ENCODE data around the gene PXMP4.

Gene PXMP4

DNA sequence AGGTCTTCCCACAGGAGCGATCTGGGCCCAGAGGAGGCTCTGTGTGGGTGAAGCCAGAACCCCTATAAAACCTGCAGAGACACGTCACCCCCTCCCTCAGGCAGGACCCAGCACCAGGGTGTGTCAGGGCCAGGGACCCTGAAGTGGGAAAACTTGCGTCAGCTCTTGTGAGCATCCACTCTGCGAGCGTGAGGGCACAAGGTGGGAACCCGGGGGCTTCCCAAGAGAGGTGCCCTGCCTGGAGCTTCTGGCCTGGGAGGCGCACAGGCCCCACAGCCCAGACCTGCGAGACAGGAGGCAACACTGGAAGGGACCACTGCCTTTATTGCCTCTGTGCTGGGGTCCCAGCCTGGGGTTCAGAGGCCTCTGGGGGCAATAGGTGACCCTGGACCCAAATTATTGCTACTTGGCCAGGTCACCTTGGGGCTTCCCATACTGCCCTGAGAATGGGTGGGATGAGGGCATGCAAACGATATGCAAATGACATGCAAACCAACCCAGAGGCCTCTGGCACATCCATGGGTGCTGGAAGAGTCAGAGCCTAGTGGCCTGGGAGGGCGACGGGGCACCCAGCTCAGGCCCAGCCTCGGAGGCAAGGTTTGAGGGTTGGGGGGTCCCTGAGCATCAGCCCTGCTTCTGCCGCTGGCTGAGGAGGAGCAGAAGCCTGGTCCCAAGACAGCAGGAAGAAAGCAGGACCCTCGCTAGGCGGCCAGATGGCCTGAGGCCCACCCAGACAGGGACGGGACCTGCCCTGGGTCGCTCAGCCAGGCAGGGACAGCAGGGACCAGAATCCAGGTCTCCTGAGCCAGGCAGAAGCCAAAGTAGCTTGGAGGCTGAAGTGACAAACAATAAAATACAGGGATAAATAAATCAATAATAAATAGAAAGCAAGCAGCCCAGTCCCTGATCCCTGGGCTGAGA is 63.1 kb downstream of the PXMP4 start:
- Mint-ChIP-seq H3K4me3 (no peak overlapping the region), H3K36me3 (ENCODE audit: insufficient read depth) (no peaks in the 10 kb centered on the region), H3K27ac (ENCODE audit: low read depth) (no peak overlapping the region), H3K9me3 (no peaks in the 10 kb centered on the region), H3K27me3 (no peaks in the 10 kb centered on the region), H3K4me1 (no peaks in the 10 kb centered on the region)
- DNase-seq (ENCODE audit: low spot score in 2 of 2) (no peak), ATAC-seq (replicated peaks; ENCODE audit: extremely low read depth, poor library complexity, severe bottlenecking) (no peak)

DNA sequence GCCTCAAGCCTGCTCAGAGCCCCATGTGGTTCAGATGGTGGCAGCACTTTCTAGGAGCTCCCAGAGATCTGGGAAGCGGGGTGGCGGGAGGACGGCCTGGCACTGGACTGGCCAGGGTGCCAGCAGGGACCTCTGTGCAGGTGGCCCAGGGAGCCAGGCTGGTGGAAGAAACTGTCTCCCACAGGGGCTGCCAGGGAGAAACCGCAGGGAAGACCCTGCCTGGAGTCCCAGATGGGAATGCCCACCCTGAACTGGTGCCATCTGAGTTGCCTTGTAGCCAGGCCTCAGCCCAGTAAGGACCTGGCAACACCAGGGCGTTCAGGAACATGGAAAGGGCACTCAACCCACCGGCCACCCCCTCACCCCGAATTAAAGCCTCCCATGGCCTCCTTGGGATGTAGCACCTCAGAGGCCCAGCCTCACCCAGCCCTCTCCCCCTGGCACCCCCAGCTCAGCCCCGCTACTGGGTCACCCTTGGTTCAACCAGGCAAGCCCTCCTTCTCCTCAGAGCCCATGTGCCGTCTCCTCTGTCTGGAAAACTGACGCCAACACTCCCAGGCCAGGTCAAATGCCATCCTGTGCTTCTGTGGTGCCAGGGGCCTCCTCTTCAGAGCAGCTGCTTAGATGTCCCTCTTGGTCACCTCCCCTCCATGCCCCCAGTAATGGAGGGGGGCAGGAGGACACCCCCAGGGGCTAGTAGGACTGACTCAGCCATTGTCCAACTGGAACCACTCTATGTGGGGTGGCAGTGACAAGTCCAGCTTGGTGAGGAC is 63.9 kb downstream of the PXMP4 start:
- Mint-ChIP-seq H3K27ac (ENCODE audit: low read depth) (no peak overlapping the region), H3K4me3 (no peak overlapping the region), H3K4me1 (no peaks in the 10 kb centered on the region), H3K36me3 (ENCODE audit: insufficient read depth) (no peaks in the 10 kb centered on the region), H3K9me3 (no peaks in the 10 kb centered on the region), H3K27me3 (no peaks in the 10 kb centered on the region)
- no peak for ATAC-seq (replicated peaks; ENCODE audit: extremely low read depth, poor library complexity, severe bottlenecking)
- no peak for DNase-seq (ENCODE audit: low spot score in 2 of 2)

DNA sequence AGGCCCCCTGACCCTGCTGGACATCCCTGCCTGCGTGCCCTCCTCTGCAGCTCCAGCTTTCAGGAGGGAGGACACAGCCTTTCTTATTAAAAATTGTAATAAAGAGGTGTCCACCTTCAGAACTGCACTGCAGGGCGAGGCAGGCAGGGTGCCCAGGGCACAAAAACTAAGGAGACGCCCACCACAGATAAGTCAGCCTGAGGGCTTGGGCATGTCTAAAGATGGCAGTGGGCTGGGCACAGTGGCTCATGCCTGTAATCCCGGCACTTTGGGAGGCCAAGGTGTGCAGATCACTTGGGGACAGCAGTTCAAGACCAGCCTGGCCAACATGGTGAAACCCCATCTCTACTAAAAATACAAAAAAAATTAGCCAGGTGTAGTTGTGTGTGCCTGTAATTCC is 64.9 kb downstream of the PXMP4 start:
- no peaks in the 10 kb centered on the region for H3K36me3 Mint-ChIP-seq (ENCODE audit: insufficient read depth)
- no peaks in the 10 kb centered on the region for H3K9me3 Mint-ChIP-seq
- ATAC-seq (replicated peaks; ENCODE audit: extremely low read depth, poor library complexity, severe bottlenecking) = no peak
- no peak for DNase-seq (ENCODE audit: low spot score in 2 of 2)
- no peaks in the 10 kb centered on the region for H3K4me1 Mint-ChIP-seq
- H3K4me3 Mint-ChIP-seq = no peak overlapping the region
- peak overlapping the region; percentile 84 for H3K27ac Mint-ChIP-seq (ENCODE audit: low read depth)
- no peaks in the 10 kb centered on the region for H3K27me3 Mint-ChIP-seq

DNA sequence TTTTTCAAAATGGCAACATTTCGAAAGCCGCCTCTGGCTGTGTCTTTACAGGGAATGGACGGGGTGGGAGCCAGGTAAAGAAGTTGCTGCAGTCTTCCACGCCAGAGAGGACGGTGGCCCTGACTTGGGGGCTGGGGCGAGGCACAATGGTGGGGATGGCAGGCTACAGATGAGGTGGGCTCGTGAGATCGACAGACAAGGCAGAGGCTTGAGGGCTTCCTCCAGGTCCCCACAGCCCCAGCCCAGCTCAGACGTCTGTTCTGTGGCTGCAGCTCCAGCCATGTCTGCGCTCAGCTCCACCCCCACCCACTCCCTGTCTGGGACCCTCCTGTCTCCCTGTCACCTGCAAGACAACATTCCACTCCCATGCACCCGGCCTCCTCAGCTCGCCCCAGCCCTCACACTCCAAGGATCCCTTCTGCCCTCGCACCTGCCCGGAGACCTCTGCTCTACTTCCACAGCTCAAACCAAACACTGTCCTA is 65.4 kb downstream of the PXMP4 start:
- no peak overlapping the region for H3K4me3 Mint-ChIP-seq
- ATAC-seq (replicated peaks; ENCODE audit: extremely low read depth, poor library complexity, severe bottlenecking) (no peak), DNase-seq (ENCODE audit: low spot score in 2 of 2) (no peak)
- H3K4me1 Mint-ChIP-seq = no peaks in the 10 kb centered on the region
- peak overlapping the region; percentile 84 for H3K27ac Mint-ChIP-seq (ENCODE audit: low read depth)
- no peaks in the 10 kb centered on the region for H3K27me3 Mint-ChIP-seq
- no peaks in the 10 kb centered on the region for H3K36me3 Mint-ChIP-seq (ENCODE audit: insufficient read depth)
- H3K9me3 Mint-ChIP-seq = no peaks in the 10 kb centered on the region

DNA sequence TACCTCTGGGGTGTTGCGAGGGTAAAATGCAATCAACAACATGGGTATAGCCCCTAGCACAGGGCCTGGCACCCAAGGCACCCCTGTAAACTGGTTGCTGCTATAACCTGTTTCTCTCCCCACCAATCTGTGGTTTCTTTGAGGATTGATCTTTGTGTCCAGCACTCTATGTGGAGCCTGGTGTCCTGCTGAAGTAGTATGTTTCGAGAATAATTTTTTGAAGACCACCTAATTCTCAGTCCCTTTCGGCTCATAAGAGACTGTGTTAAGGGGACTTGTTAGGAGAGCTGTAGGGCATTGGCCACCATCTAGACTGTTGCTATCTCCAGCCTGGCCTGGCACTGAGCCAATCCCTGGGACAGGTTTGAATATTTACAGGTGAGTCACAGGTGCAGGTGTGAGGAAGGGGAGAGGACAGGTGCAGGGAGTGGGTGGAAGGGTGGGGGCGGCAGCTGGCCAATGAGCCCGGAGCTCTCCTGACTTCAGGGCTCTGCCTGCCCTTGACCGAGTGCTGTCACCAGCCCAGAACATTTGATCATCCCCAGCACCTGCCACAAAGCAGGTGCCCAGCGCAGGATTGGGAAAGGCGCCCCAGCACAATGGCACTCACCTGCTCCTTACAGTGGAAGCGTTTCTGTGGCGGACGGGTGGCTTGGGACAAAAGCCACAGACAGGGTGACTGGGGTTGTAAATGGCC is 66.1 kb downstream of the PXMP4 start:
- DNase-seq (ENCODE audit: low spot score in 2 of 2) (no peak), ATAC-seq (replicated peaks; ENCODE audit: extremely low read depth, poor library complexity, severe bottlenecking) (no peak)
- Mint-ChIP-seq H3K9me3 (no peaks in the 10 kb centered on the region), H3K4me3 (no peak overlapping the region), H3K27ac (ENCODE audit: low read depth) (no peak overlapping the region), H3K4me1 (no peaks in the 10 kb centered on the region), H3K36me3 (ENCODE audit: insufficient read depth) (no peaks in the 10 kb centered on the region), H3K27me3 (no peaks in the 10 kb centered on the region)

DNA sequence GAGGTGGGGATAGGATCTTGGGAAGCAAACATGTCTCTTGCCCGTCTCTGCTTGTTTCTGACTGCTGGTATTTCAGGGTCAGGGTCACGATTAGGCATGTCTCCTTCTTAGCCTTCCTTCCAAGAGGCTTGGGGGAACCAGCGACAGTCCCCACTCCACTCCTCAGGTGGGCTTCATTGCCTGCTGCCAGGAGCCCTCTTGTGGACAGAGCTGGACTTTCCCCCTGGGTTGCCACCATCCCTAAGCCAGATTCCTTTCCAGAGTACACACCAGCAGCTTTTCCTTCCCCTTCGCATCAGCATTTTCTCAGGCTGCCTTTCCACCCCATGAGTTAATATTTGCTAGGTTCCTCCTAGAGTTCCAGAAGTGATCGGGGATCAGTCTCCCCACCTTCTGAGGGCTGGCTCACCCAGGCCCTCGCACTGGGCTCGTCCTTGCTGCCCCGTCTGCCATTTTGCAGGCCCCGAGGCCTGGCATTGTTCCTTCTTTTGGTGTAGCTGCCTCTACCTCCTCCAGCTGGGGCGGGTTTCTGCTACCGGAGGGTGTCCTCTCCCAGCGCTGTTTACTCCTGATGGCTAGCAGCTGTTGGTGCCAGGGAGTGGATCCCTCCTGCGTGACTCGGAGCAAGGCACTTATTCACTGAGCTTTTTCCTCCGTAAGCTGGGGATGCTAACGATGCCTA is 66.8 kb downstream of the PXMP4 start:
- H3K27ac Mint-ChIP-seq (ENCODE audit: low read depth) = no peak overlapping the region
- no peaks in the 10 kb centered on the region for H3K9me3 Mint-ChIP-seq
- ATAC-seq (replicated peaks; ENCODE audit: extremely low read depth, poor library complexity, severe bottlenecking) (peak; percentile 28), DNase-seq (ENCODE audit: low spot score in 2 of 2) (no peak)
- H3K4me3 Mint-ChIP-seq = no peak overlapping the region
- H3K36me3 Mint-ChIP-seq (ENCODE audit: insufficient read depth) = no peaks in the 10 kb centered on the region
- H3K27me3 Mint-ChIP-seq = no peaks in the 10 kb centered on the region
- H3K4me1 Mint-ChIP-seq = peaks cover 5% of the 10 kb centered on the region
